AG09309 (cell line): ENCODE data around the gene PRPS2.

Experiments used
- DNase-seq: peaks from one replicate; pipeline ENCODE4 v3.0.0-alpha.2; 2010; ENCODE audit warnings: low read depth
- H3K4me3 ChIP-seq: 2 replicates; pipeline ENCODE4 v1.5.1; 2011; ENCODE audit warnings: mild to moderate bottlenecking, low read depth, low read length, moderate library complexity; ENCODE audit not compliant: control insufficient read depth
- TF ChIP-seq, protein P1 (sequence below): IDR thresholded peaks from 2 replicates; pipeline ENCODE4 v1.5.1; 2011; ENCODE audit warnings: mild to moderate bottlenecking, low read depth, low read length, inconsistent platforms; ENCODE audit not compliant: insufficient read depth, control insufficient read depth; ENCODE audit errors: missing control alignments

PRPS2 gene

DNA sequence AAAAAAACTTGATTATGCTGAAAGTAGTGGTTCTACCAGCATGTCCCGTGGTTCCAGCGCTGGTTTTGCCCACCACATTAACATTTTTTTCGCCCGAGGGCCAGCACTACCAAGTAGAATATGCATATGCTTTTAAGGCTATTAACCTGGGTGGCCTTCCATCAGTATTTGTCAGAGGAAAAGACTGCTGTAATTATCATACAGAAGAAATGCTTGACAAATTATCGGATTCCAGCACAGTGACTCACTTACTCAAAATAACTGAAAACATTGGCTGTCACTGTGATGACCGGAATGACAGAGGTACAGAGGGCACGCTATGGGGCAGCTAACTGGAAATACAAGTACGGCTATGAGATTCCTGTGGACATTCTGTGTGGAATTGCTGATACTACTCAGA is 34.6 kb downstream of the PRPS2 start:
- no peak overlapping the region for H3K4me3 ChIP-seq
- no peak for DNase-seq
- TF ChIP-seq, protein P1, sequence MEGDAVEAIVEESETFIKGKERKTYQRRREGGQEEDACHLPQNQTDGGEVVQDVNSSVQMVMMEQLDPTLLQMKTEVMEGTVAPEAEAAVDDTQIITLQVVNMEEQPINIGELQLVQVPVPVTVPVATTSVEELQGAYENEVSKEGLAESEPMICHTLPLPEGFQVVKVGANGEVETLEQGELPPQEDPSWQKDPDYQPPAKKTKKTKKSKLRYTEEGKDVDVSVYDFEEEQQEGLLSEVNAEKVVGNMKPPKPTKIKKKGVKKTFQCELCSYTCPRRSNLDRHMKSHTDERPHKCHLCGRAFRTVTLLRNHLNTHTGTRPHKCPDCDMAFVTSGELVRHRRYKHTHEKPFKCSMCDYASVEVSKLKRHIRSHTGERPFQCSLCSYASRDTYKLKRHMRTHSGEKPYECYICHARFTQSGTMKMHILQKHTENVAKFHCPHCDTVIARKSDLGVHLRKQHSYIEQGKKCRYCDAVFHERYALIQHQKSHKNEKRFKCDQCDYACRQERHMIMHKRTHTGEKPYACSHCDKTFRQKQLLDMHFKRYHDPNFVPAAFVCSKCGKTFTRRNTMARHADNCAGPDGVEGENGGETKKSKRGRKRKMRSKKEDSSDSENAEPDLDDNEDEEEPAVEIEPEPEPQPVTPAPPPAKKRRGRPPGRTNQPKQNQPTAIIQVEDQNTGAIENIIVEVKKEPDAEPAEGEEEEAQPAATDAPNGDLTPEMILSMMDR = no peak

DNA sequence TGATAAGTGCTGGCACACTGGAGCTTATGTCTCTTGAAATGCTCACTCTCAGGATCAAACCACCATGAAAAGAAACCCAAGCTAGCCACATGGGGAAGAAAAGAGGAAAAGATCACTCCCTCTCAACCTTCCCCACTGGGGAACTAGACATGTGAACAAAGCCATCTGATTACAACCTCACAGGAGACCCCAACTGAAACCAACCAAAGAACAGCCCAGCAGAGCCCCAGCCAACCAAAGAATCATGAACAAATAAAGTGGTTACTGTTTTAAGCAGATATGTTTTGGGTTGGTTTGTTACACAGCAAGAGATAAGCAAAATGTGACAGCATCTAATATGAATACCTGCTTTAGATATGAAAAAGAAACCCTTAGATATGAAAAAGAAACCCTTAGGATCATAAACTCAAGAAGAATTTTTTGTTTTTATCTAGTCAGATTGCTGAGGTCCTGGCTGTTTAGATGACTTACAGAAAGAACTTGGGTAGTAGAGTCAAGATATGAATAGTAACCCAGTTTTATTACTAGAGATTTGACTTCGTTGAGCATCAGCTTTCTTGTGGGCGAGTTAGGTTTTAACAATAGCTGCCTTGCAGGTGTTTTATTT is 52.0 kb downstream of the PRPS2 start:
- no peak for DNase-seq
- no peak overlapping the region for H3K4me3 ChIP-seq
- TF ChIP-seq, protein P1 = no peak

DNA sequence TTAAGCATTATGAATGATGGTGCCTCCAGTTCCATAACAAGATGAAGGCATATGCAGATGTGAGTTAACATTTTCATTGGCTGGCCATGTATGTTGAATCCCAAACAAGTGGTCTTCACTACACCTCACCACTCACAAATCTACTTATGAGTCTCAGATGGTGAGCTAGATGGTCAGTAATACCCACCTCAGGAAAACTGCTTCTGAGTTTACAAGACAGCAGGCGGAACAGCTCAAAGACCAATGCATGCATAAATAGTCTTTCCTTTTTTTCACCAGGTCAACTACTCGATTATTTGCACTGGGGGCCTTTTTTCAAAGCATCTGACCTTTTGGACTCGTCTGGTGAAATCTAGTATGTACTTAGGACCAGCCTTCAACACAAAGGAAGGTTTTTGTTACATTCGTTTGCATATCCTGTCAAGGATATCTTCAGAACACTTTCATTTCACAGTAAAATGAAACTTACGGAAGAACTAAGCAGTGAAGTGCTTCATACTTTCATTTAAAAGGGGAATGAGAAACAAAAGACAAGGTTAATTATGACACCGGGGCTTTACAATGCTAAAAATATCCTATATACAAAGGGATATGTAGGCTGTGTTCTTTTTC is 52.6 kb downstream of the PRPS2 start:
- no peak for DNase-seq
- H3K4me3 ChIP-seq = no peak overlapping the region
- TF ChIP-seq, protein P1 = no peak

DNA sequence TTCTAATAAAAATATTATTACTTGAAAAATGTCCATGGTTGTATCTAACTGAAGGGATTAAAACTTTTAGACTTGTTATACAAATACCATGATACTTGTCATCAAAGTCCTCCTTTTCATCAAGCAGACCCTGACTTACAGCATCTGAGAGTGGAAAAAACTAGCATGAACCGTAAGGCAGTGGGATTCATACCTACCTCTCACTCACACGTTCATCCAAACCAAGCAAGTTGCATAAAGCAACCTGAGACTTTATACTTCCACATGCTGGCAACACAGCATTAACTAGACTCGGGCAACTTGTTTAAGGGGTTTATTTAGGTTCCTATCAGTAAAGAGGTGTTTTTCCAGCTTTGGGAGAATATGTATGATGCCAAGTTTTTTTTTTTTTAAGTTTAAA is 53.1 kb downstream of the PRPS2 start:
- DNase-seq = no peak
- H3K4me3 ChIP-seq = no peak overlapping the region
- TF ChIP-seq, protein P1 = no peak

DNA sequence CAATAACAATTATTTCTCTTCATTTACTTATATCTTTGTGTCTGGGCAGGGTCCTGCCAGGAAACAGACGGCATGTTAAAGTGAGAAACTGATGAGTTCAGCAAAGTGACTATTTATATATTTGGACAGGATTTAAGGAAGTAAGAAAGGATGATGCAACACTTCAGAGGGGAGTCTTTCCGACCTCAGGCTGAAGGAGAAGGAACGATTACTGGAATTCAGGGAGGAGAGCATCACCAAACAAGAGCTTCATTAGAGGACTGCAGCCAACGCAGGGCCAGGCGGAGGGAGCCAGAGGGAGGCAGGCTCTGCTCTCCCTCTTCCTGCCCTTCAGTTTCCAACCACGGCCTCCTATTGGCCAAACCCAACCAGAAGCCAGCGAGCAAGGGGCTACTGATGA is 74.1 kb downstream of the PRPS2 start:
- no peak overlapping the region for H3K4me3 ChIP-seq
- DNase-seq = no peak
- TF ChIP-seq, protein P1 = no peak

DNA sequence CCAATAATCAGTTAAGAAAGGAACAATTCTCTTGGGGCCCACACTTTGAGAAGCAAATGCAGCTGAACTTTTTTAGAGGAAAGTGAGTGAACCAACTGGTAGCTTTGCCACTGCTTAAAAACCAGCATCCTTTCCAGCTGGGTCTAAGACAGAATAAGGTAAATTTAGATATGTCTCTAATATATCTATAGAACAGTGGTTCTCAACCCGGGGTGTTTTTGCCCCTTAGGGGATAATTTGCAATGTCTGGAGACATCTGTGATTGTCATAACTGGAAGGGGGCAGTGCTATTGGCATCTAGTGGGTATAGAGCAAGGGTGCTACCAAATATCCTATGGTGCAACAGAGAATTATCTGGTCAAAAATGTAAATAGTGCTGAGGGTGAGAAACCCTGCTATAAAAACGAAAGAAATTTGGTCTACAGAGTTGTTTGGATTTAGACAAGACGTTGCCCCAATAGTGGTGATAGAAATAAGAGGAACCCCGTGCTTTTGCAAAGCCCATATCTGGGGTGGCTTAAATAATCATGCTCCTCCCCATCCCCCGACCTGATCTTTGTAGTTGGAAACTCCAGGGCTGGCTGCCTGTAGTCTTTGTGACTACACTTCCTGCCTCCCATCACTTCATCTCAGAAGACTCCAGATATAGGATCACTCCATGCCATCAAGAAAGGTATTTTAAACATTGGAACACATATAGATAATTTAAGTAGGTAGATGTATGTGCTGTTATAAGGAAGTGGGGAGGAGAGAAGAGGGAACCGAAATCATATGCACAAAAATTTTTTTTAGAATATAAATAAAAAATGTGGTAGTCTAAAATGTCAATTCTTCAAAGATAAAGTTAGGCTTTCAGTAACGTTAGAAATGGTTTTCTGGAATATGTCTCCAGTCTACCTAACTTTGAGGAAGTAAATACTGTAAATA is 75.5 kb downstream of the PRPS2 start, which contains the start of gene TLR7:
Gene TLR7 (plus strand): TSS at position 622 of the 927 bp plus-strand sequence. CDS start 507 bp downstream, outside the sequence.
- TF ChIP-seq, protein P1 = no peak
- no peak within 1 kb of the TSS for H3K4me3 ChIP-seq
- no peak for DNase-seq
